K562 (cell line): ENCODE measurements around the gene LRRC47. TPM values are rescaled to one million over a fixed set of nuclear protein-coding genes. Genes with fewer than 3 reads are reported as not detected.

Source experiments
- ATF6 ChIP-seq: sonication (generic); formaldehyde crosslinking; IDR thresholded peaks from 2 replicates; pipeline ENCODE4 v1.4.0; 2020; ENCODE audit warnings: mild to moderate bottlenecking, missing genetic modification reagents
- BRCA1 ChIP-seq, 2 experiments: fragments of 450-650 bp in 1 of 2; sonication (generic) in 1 of 2; formaldehyde crosslinking in 1 of 2; IDR thresholded peaks; 2 replicates each; pipeline versions ENCODE4 v1.5.0 to v1.6.1; 2017 to 2020; ENCODE audit warnings: mild to moderate bottlenecking in 1 of 2, missing genetic modification reagents in 1 of 2
- GTF3C2 ChIP-seq: IDR thresholded peaks from 3 replicates; pipeline ENCODE4 v1.6.1; 2011; ENCODE audit warnings: borderline replicate concordance, mild to moderate bottlenecking, moderate library complexity; ENCODE audit not compliant: insufficient read length; ENCODE audit errors: extremely low read depth
- KHSRP ChIP-seq: fragments of 450-650 bp; IDR thresholded peaks from 2 replicates; pipeline ENCODE4 v1.6.1; 2017
- SP1 ChIP-seq: sonication (generic); formaldehyde crosslinking; IDR thresholded peaks from 2 replicates; pipeline ENCODE4 v1.8.1; 2022; ENCODE audit warnings: mild to moderate bottlenecking, missing genetic modification reagents
- polyA plus RNA-seq, 8 experiments: library from polyadenylated mRNA; depleted of rRNA in 4 of 8; stranded (reverse) in 5 of 8; unstranded in 3 of 8; fragments of >200 nt; fragmentation: Nextera tagmentation in 2 of 8; fragmentation: Illumina TruSeq in 1 of 8; extraction: Ambion mirVana in 2 of 8; extraction: Trizol in 1 of 8; gene quantifications; 2 replicates each; pipeline versions ENCODE4 v1.2.1 to v1.2.3, GENCODE V29; 2011 to 2014; ENCODE audit warnings: inconsistent platforms in 1 of 8, missing spikeins in 1 of 8
- total RNA-seq, 7 experiments: library from RNA; depleted of rRNA in 6 of 7; stranded (reverse); fragments of >200 nt in 6 of 7; fragmentation: Illumina TruSeq in 2 of 7; extraction: Trizol in 2 of 7; gene quantifications; 2 replicates each; pipeline versions ENCODE4 v1.2.1 to v1.2.3, GENCODE V29; 2011 to 2021; ENCODE audit warnings: low replicate concordance in 1 of 7

The LRRC47 gene
- total and polyA plus RNA-seq, 9 of the 15 experiments (the other 6 are each of a cell fraction or from before 2014, with no cell fraction given), result 4.6 to 68.0 (median 35.9) TPM

- TF ChIP-seq ATF6 (CRISPR knock-in tag) (no peak), GTF3C2 (no peak), KHSRP (no peak), BRCA1 (IDR thresholded peaks at IDR 0.05) (no peak), BRCA1 (CRISPR knock-in tag; IDR thresholded peaks at IDR 0.05) (0 out of 2 replicates have a peak, but pooled peaks have one; percentile 51), SP1 (no peak)
Measured at GRCh38 chr1:3795453-3796214, 664 bp downstream of the LRRC47 start (continued).
